Putamen (tissue), 1 donor: Measurements from ENCODE around the gene TMCC3.

Experiments
- DNase-seq: peaks from one replicate; pipeline ENCODE4 v3.0.0-alpha.2; 2016; ENCODE audit warnings: low spot score

Gene TMCC3

GRCh38 chr12:94531196-94531720, 119.1 kb downstream of the TMCC3 start:
- DNase-seq, result no peak

- no peak for DNase-seq
Observed at GRCh38 chr12:94525951-94526350, 124.4 kb downstream of the TMCC3 start.
